SK-N-SH treated with all-trans-retinoic acid at 6 μM for 48 hours (cell line): Measurements from ENCODE around the gene DNAJB1.
A peak's percentile ranks its signal among the peaks of the same experiment; 100 is the strongest.
"Not testable (repeated sequence)": the region's sequence is repeated elsewhere in the genome, so short reads cannot be mapped to it uniquely, and the experiment has no call there.

Experiments
- ATAC-seq: fragments of 200-7000 bp; cut with Tn5 transposase; 3 replicates; pipeline ENCODE4 v1.9.1; 2020; ENCODE audit warnings: mild to moderate bottlenecking, moderate library complexity
- ARNTL ChIP-seq: fragments of 450-650 bp; formaldehyde crosslinking; IDR thresholded peaks from 2 replicates; pipeline ENCODE4 v1.5.0; 2020; ENCODE audit warnings: low read depth, mild to moderate bottlenecking, moderate library complexity, borderline replicate concordance
- BACH2 ChIP-seq: fragments of 250-450 bp; sonication (Bioruptor Pico); IDR thresholded peaks from 2 replicates; pipeline ENCODE4 v1.9.0; 2021; ENCODE audit warnings: mild to moderate bottlenecking, borderline replicate concordance
- CSDC2 ChIP-seq: fragments of 250-450 bp; sonication (Bioruptor Pico); IDR thresholded peaks from 2 replicates; pipeline ENCODE4 v1.5.0; 2020; ENCODE audit warnings: mild to moderate bottlenecking, moderate library complexity
- ESRRG ChIP-seq: fragments of 250-450 bp; sonication (Bioruptor Pico); IDR thresholded peaks from 2 replicates; pipeline ENCODE4 v1.6.1; 2021; ENCODE audit warnings: mild to moderate bottlenecking
- GLIS3 ChIP-seq: fragments of 250-450 bp; sonication (Bioruptor Pico); IDR thresholded peaks from 2 replicates; pipeline ENCODE4 v1.5.0; 2020; ENCODE audit warnings: mild to moderate bottlenecking, moderate library complexity
- ISL1 ChIP-seq: fragments of 250-450 bp; sonication (Bioruptor Pico); IDR thresholded peaks from 2 replicates; pipeline ENCODE4 v2.1.2; 2022; ENCODE audit warnings: mild to moderate bottlenecking, moderate library complexity
- OSR1 ChIP-seq: fragments of 250-450 bp; sonication (Bioruptor Pico); IDR thresholded peaks from 2 replicates; pipeline ENCODE4 v1.8.0; 2022; ENCODE audit warnings: moderate library complexity, mild to moderate bottlenecking, inconsistent platforms
- PPARA ChIP-seq: fragments of 250-450 bp; sonication (Bioruptor Pico); IDR thresholded peaks from 2 replicates; pipeline ENCODE4 v1.5.0; 2020; ENCODE audit warnings: mild to moderate bottlenecking, borderline replicate concordance
- RARB ChIP-seq: fragments of 250-450 bp; sonication (Bioruptor Pico); IDR thresholded peaks from 2 replicates; pipeline ENCODE4 v1.8.0; 2021; ENCODE audit warnings: mild to moderate bottlenecking, moderate library complexity
- SNAI2 ChIP-seq: fragments of 250-450 bp; sonication (Bioruptor Pico); IDR thresholded peaks from 2 replicates; pipeline ENCODE4 v1.5.0; 2020; ENCODE audit warnings: mild to moderate bottlenecking, moderate library complexity
- TCF4 ChIP-seq: fragments of 250-450 bp; sonication (Bioruptor Pico); IDR thresholded peaks from 2 replicates; pipeline ENCODE4 v1.8.0; 2021; ENCODE audit warnings: mild to moderate bottlenecking, moderate library complexity, borderline replicate concordance
- TOX ChIP-seq: fragments of 250-450 bp; sonication (Bioruptor Pico); IDR thresholded peaks from 2 replicates; pipeline ENCODE4 v1.8.0; 2021; ENCODE audit warnings: mild to moderate bottlenecking, moderate library complexity, borderline replicate concordance
- ZC3H10 ChIP-seq: fragments of 250-450 bp; sonication (Bioruptor Pico); IDR thresholded peaks from 2 replicates; pipeline ENCODE4 v1.5.1; 2021; ENCODE audit warnings: mild to moderate bottlenecking, moderate library complexity
- ZFP3 ChIP-seq: fragments of 250-450 bp; sonication (Bioruptor Pico); IDR thresholded peaks from 2 replicates; pipeline ENCODE4 v1.5.0; 2020; ENCODE audit warnings: mild to moderate bottlenecking, moderate library complexity
- ZFP30 ChIP-seq: fragments of 450-650 bp; formaldehyde crosslinking; IDR thresholded peaks from 2 replicates; pipeline ENCODE4 v1.5.0; 2022; ENCODE audit warnings: mild to moderate bottlenecking, moderate library complexity
- ZNF70 ChIP-seq: fragments of 450-650 bp; formaldehyde crosslinking; IDR thresholded peaks from 2 replicates; pipeline ENCODE4 v1.5.0; 2020; ENCODE audit warnings: mild to moderate bottlenecking, moderate library complexity
- ZNF8 ChIP-seq: fragments of 450-650 bp; formaldehyde crosslinking; IDR thresholded peaks from 2 replicates; pipeline ENCODE4 v1.5.0; 2020; ENCODE audit warnings: mild to moderate bottlenecking, moderate library complexity
- TF ChIP-seq, protein P1 (sequence below): fragments of 250-450 bp; sonication (Bioruptor Pico); IDR thresholded peaks from 2 replicates; pipeline ENCODE4 v1.5.1; 2021; ENCODE audit warnings: mild to moderate bottlenecking, moderate library complexity
- TF ChIP-seq, protein P2 (sequence below): fragments of 250-450 bp; sonication (Bioruptor Pico); IDR thresholded peaks from 2 replicates; pipeline ENCODE4 v1.5.1; 2020; ENCODE audit warnings: low read depth, mild to moderate bottlenecking, moderate library complexity
- TF ChIP-seq, protein P3 (sequence below): fragments of 250-450 bp; sonication (Bioruptor Pico); IDR thresholded peaks from 2 replicates; pipeline ENCODE4 v1.8.0; 2021; ENCODE audit warnings: low read depth, mild to moderate bottlenecking, moderate library complexity, borderline replicate concordance
- TF ChIP-seq, protein P4 (sequence below): fragments of 250-450 bp; sonication (Bioruptor Pico); IDR thresholded peaks from 2 replicates; pipeline ENCODE4 v1.8.0; 2020; ENCODE audit warnings: mild to moderate bottlenecking, moderate library complexity, borderline replicate concordance

The DNAJB1 gene

DNA sequence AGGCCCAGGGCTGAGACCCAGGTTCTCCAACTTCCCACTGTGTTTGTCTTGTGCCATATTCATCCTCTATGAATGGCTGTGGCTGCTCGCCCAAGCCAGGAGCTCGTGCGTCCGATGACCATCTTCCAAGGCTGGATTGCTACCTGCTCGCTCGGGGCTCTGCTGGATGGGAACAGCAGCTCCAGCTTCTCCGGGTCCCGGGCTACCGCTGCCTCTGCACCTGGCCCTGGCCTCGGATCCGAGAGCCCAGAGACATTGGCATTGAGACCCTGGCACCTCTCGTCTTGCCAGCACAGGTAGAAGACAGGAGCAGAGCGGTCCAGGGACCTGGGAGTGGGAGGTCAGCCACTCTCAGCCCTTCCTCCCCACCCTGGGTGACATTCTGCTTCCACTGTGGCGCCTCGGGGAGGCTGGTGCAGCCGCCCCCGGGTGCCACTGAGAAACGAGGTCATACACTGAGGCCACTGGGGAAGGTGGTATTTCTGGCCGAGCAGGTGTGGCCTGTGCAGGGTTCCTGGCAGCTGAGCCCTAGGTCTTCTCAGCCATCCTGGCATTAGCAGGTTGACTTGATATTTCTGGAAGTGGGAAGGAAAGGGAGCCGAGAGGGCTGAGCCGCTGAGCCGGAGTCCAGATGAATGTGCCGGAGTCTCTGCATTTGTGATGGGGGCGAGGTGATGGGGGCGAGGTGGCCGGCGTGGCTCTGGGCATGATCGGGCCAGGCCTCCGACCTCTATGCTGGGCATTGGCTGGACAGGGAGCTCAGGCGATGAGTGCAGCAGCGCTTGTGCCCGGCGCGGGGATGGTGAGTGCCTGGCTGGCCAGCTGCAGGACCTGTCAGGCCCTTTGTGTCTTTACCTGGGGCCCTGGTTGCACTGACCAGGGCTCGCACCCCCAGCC lies 35.1 kb upstream of the DNAJB1 start:
- no peak for TF ChIP-seq TOX (CRISPR knock-in tag)
- no peak for TF ChIP-seq SNAI2
- no peak for TF ChIP-seq RARB (CRISPR knock-in tag)
- no peak for TF ChIP-seq ZNF70 (CRISPR knock-in tag)
- TF ChIP-seq, protein P1, sequence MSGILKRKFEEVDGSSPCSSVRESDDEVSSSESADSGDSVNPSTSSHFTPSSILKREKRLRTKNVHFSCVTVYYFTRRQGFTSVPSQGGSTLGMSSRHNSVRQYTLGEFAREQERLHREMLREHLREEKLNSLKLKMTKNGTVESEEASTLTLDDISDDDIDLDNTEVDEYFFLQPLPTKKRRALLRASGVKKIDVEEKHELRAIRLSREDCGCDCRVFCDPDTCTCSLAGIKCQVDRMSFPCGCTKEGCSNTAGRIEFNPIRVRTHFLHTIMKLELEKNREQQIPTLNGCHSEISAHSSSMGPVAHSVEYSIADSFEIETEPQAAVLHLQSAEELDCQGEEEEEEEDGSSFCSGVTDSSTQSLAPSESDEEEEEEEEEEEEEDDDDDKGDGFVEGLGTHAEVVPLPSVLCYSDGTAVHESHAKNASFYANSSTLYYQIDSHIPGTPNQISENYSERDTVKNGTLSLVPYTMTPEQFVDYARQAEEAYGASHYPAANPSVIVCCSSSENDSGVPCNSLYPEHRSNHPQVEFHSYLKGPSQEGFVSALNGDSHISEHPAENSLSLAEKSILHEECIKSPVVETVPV = no peak
- TF ChIP-seq ZNF8 (CRISPR knock-in tag) = no peak
- TF ChIP-seq ZFP3 (CRISPR knock-in tag) = no peak
- no peak for TF ChIP-seq BACH2 (CRISPR knock-in tag)
- TF ChIP-seq ESRRG = no peak
- no peak for ATAC-seq

DNA sequence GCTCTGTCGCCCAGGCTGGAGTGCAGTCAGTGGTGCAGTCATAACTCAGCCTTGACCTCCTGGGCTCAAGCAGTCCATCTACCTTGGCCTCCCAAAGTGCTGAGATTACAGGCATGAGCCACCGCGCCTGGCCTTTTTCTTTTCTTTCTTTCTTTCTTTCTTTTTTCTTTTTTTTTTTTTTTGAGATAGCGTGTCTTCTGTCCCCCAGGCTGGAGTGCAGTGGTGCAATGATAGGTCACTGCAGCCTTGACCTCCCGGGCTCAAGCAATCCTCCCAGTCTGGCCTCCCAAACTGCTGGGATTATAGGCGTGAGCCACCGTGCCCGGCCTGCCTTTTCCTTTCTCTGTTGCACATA lies 33.8 kb upstream of the DNAJB1 start:
- not testable (repeated sequence) for ATAC-seq

DNA sequence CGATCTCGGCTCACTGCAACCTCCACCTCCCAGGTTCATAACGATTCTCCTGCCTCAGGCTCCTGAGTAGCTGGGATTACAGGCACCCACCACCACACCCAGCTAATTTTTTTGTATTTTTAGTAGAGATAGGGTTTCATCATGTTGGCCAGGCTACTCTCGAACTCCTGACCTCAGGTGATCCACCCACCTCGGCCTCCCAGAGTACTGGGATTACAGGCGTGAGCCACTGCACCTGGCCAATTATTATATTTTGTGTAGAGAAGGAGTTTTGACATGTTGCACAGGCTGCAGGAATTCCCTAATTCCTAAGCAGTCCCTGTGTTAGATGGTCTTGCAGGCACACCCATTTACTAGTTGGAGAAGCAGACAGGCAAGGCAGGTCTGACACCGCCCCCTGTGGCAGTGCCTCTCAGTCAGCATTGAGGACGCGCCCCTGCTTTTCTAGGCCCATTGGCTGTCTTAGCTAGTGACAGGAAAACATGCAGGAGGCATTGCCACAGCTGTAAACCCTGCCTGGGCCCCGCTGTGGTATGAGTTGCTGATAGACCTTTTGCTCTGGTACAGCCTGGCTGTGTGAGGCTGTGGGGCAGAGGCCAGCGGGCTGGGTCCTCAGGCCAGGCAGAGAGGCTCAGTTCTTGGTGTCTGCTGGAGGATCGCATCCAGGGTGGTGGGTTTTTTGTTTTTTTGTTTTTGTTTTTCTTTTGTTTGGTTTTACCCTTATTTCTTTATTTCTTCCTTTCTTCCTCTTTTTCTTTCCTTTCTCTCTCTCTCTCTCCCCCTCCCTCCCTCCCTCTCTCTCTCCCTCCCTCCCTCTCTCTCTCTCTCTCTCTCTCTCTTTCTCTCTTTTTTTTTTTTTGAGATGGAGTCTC lies 33.2 kb upstream of the DNAJB1 start:
- ATAC-seq = peak; percentile 47; the same call in 2 of the 3 replicates

DNA sequence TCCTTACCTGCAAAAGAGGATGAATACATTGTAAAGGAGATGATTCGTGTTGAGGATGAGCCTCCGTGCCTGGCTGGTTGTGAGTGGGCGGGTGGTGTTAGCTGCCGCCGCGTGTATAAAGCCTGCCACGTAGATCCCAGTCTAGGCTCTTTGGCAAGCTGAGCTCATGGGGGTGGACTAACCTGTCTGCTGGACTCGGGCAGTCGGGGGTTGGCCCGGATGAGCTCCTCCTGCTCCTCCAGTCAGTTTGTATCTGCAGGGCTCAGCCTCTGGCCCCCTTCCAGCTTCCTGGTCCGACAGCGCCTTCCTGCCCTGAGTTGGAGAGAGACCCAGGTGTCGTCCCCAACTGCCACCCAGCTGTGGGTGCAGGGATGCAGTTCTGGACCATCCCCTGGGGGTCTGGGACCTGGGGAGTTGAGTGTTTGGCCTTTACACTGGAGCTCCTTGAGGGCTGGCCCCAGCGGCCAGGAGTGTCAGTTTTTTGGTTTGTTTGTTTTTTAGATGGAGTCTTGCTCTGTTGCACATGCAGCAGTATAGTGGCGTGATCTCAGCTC lies 32.1 kb upstream of the DNAJB1 start:
- no peak for ATAC-seq

DNA sequence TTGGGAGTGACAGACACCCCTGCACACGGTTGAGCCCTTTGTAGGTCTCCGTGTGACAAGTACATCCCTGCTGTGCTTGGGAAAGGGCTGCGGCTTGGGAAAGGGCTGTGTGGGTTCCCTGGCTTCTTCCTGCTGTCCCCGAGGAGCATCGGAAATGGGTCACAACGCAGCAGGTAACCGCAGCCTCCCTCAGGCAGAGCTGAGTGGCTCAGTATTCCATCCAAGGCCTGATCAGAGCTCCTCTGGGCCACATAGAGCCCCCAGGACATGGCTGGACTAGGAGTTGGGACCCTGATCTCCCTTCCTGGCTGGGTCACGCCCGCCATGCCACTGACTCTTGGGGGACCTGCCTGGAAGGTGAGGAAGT lies 27.5 kb upstream of the DNAJB1 start:
- ATAC-seq = no peak
- no peak for TF ChIP-seq TOX (CRISPR knock-in tag)
- TF ChIP-seq ZFP3 (CRISPR knock-in tag) = no peak
- no peak for TF ChIP-seq ZNF8 (CRISPR knock-in tag)
- no peak for TF ChIP-seq SNAI2
- TF ChIP-seq, protein P2, sequence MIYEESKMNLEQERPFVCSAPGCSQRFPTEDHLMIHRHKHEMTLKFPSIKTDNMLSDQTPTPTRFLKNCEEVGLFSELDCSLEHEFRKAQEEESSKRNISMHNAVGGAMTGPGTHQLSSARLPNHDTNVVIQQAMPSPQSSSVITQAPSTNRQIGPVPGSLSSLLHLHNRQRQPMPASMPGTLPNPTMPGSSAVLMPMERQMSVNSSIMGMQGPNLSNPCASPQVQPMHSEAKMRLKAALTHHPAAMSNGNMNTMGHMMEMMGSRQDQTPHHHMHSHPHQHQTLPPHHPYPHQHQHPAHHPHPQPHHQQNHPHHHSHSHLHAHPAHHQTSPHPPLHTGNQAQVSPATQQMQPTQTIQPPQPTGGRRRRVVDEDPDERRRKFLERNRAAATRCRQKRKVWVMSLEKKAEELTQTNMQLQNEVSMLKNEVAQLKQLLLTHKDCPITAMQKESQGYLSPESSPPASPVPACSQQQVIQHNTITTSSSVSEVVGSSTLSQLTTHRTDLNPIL (CRISPR knock-in tag) = no peak
- TF ChIP-seq ZC3H10 (CRISPR knock-in tag) = no peak
- no peak for TF ChIP-seq ESRRG
- TF ChIP-seq TCF4 = no peak
- no peak for TF ChIP-seq ISL1
- TF ChIP-seq, all 23 proteins: peak for 0

More for the DNA sequence above, 32.1 kb upstream of the DNAJB1 start:
- TF ChIP-seq GLIS3 (CRISPR knock-in tag) = no peak
- TF ChIP-seq, protein P3, sequence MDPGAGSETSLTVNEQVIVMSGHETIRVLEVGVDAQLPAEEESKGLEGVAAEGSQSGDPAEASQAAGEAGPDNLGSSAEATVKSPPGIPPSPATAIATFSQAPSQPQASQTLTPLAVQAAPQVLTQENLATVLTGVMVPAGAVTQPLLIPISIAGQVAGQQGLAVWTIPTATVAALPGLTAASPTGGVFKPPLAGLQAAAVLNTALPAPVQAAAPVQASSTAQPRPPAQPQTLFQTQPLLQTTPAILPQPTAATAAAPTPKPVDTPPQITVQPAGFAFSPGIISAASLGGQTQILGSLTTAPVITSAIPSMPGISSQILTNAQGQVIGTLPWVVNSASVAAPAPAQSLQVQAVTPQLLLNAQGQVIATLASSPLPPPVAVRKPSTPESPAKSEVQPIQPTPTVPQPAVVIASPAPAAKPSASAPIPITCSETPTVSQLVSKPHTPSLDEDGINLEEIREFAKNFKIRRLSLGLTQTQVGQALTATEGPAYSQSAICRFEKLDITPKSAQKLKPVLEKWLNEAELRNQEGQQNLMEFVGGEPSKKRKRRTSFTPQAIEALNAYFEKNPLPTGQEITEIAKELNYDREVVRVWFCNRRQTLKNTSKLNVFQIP (CRISPR knock-in tag) = no peak
- no peak for TF ChIP-seq ZC3H10 (CRISPR knock-in tag)
- TF ChIP-seq CSDC2 = no peak

DNA sequence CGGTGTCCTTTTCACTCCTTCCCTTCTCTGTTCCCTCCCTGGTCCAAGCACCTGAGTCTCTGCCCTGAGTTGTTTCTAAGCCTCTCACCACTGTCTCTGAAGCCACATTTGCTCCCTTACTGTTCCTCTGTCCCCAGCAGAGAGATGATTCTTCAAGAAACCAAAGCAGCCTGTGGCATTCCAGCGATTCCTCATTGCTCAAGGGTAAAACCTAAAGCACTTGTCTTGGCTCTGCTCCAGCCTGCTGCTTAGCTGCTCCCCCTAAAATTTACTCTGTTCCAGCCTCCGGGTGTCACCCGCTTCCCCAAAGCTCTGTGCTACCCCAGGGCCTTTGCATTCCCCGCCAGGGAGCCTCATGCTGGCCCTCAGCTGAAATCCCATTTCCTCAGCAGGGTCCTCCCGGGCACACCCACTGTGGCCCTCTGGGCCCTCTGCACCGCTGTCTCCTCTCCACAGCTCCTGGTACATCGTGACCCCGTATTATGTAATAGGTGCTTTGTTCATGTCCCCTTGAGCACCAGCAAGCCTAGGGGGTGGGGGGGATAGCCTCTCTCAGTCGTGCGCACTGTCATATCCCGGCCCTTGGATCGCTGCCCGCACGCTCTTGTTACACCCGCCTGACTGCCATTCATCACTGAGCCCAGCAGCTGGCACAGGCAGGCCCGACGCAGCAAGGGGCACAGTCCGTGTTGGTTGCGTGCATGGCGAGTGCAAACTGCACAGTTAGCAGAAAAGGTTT lies 26.9 kb upstream of the DNAJB1 start:
- no peak for ATAC-seq
- TF ChIP-seq ZFP3 (CRISPR knock-in tag) (no peak), ESRRG (no peak), GLIS3 (CRISPR knock-in tag) (no peak), ZNF70 (CRISPR knock-in tag) (no peak), TCF4 (no peak), ISL1 (no peak), OSR1 (CRISPR knock-in tag) (no peak), PPARA (no peak), RARB (CRISPR knock-in tag) (no peak), ZC3H10 (CRISPR knock-in tag) (no peak), BACH2 (CRISPR knock-in tag) (no peak), CSDC2 (no peak), ARNTL (no peak), ZNF8 (CRISPR knock-in tag) (no peak), ZFP30 (CRISPR knock-in tag) (no peak)
- TF ChIP-seq, protein P4, sequence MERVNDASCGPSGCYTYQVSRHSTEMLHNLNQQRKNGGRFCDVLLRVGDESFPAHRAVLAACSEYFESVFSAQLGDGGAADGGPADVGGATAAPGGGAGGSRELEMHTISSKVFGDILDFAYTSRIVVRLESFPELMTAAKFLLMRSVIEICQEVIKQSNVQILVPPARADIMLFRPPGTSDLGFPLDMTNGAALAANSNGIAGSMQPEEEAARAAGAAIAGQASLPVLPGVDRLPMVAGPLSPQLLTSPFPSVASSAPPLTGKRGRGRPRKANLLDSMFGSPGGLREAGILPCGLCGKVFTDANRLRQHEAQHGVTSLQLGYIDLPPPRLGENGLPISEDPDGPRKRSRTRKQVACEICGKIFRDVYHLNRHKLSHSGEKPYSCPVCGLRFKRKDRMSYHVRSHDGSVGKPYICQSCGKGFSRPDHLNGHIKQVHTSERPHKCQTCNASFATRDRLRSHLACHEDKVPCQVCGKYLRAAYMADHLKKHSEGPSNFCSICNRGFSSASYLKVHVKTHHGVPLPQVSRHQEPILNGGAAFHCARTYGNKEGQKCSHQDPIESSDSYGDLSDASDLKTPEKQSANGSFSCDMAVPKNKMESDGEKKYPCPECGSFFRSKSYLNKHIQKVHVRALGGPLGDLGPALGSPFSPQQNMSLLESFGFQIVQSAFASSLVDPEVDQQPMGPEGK (CRISPR knock-in tag) = no peak
- TF ChIP-seq, protein P1 = no peak
